H4 (cell line): ENCODE data around the gene MORN5. TPM values are rescaled to one million over a fixed set of nuclear protein-coding genes. Genes with fewer than 3 reads are reported as not detected.

Experiments used
- DNase-seq: peaks from one replicate; pipeline ENCODE4 v3.0.0-alpha.2; 2015; ENCODE audit warnings: low spot score
- total RNA-seq: library from RNA; depleted of rRNA; stranded (reverse); fragments of >200 nt; shearing (Covaris generic); gene quantifications from 2 replicates; pipeline ENCODE4 v1.2.3, GENCODE V29; 2014

Gene MORN5
- total RNA-seq, 1 experiment from 2014 or later = not detected

DNA sequence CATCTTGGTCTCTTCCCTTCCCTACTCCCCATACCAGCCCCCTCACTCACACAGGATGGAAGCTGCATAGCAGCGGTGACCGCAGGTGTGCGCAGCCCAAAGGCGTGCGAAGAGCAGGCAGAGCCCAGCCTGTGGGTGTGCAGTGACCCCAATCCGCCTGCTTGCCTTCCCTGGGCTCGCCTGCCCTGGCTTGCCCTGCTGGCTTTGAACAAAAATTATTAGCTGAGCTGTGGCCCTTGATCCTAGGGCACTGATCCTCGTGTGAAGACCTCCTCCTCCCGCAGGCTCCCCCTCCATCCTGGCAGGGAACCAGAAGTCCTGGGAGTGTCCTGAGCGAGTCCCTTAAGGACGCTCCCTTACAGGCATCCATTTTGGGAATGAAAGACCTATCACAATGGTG lies 31.9 kb downstream of the MORN5 start:
- DNase-seq = no peak

GRCh38 chr9:122192261-122192875 lies 32.7 kb downstream of the MORN5 start:
- no peak for DNase-seq

DNA sequence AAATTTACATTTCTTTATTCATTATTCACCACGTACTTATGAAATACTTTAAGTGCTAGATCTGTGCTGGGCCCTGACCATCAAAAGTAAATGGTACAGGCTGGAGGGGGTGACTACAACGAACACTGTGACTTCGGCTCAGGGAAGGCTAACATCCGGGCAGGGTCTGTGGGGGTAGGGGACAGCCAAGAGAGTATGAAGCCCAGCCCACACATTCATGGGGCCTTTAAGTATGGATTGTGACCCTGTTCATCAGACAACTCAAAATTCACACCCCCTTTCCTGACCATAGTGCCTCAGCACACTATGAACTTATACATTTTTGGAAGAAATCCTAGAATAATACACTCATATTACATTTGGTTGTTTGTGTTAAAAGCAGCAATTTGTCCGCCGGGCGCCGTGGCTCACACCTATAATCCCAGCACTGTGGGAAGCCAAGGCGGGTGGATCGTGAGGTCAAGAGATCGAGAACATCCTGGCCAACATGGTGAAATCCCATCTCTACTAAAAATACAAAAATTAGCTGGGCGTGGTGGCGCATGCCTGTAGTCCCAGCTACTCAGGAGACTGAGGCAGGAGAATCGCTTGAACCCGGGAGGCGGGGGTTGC lies 33.3 kb downstream of the MORN5 start:
- DNase-seq = no peak

DNA sequence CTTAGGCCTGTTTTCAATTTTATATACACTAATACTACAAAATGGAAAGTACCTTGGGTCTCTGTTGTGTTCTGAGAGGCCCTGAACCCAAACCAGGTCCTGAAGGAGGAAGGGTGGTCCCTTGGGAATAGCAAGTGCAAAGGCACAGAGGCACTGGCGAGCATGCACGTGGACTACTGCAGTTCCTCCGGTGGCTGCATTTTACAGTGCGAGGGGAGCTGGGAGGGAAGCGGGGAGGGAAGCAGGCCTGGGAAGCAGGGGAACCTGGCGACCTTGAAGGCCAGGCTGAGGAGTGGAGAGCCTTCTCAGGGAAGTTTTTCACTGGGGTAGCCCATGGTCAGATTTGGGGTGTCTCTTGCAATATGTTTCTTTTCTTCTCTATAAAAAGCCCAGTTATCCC lies 33.9 kb downstream of the MORN5 start:
- DNase-seq = no peak

GRCh38 chr9:122195875-122196274 lies 36.2 kb downstream of the MORN5 start:
- DNase-seq = no peak

- DNase-seq = no peak
Observed at GRCh38 chr9:122197426-122197825, 37.7 kb downstream of the MORN5 start.

DNA sequence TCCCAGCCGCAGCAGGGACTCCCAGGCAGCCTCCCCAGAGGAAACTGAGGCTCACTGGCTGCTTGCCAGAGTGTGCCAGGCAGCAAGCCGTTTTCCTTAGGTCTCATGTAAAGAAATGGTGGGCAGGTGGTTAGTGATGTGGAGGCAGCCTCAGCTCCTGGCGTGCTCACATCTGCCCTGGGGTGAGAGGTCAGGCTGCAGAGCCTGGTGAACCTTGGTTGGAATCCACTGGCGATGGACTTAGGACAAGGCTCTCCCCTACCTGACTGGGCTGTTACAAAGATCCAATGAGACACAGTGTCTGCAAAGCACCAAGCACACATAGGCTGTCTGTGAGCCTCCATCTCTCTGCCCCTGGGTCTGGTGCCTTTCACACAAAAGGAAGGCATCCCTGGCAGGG lies 38.2 kb downstream of the MORN5 start:
- no peak for DNase-seq

DNA sequence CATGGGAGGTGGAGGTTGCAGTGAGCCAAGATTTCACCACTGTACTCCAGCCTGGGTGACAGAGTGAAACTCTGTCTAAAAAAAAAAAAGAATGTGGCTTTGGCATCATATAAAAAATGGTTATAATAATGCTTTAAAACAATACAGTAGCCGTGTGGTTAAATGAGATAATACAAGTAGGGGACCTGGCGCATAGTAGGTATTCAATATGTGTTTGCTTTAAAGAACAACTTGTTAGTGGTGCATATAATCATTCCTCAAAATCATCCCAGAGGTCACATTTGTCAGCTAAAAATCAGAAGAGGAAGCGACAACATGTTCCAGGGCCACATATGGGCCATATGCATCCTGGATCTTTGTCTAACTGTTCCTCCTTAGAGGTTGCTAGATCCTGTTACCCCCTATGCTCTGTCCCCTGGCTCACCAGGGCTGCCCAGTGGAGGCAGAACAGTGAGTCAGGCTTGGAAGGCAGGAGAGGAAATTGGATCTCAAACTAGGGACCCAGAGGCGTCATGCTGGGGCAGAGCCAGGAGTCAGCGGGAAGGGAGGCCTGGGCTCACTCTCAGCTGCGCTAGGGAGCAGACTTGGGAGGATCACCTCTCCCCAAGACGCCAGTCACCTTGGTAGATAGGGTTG lies 41.4 kb downstream of the MORN5 start:
- peak; percentile 30 for DNase-seq

GRCh38 chr9:122201641-122202040 lies 41.9 kb downstream of the MORN5 start:
- no peak for DNase-seq

- no peak for DNase-seq
Observed at GRCh38 chr9:122202111-122202510, 42.4 kb downstream of the MORN5 start.

DNA sequence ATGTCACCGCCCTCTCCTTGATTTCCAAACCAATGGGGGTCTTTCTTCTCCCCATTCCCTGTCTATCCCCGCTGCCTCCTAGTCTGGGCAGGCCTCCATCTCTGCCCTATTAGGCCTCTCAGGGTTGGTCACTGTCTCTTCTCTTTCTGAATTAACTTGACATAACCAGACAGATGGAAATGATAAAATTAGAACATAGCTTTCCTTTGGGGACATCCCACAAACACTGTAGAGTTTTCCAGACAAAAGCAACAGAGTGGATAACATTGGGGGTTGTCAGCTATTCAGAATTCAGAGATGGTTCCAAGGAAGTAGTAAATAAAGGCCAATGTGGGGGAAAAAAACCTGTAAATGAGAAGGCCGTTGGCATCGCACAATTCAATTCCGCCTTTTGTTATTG lies 44.3 kb downstream of the MORN5 start:
- DNase-seq = no peak

- DNase-seq = no peak
Observed at GRCh38 chr9:122204491-122204890, 44.8 kb downstream of the MORN5 start.

DNA sequence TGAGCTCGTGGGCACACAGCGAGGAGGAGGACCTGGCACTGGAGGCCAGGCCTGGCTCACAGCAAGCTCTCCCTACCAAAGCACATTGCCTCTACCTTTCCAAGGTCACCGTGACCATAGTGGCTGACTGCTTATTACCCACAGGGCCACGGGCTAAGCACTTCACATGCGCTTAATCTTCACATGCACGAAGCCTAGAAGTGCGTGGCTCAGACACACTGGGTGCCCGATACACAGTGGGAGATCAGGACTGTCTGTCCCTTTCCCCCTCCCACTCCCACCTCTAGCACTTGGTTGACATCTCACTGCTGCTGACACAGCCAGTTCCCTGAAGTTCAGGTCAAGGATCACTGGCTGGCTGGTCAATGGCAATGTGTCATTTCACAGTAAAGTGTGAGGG lies 45.5 kb downstream of the MORN5 start:
- no peak for DNase-seq

- peak; percentile 33 for DNase-seq
Observed at GRCh38 chr9:122206118-122207046, 46.7 kb downstream of the MORN5 start.

GRCh38 chr9:122207096-122207495 lies 47.4 kb downstream of the MORN5 start:
- no peak for DNase-seq

GRCh38 chr9:122209451-122209850 lies 49.7 kb downstream of the MORN5 start:
- DNase-seq = no peak

DNA sequence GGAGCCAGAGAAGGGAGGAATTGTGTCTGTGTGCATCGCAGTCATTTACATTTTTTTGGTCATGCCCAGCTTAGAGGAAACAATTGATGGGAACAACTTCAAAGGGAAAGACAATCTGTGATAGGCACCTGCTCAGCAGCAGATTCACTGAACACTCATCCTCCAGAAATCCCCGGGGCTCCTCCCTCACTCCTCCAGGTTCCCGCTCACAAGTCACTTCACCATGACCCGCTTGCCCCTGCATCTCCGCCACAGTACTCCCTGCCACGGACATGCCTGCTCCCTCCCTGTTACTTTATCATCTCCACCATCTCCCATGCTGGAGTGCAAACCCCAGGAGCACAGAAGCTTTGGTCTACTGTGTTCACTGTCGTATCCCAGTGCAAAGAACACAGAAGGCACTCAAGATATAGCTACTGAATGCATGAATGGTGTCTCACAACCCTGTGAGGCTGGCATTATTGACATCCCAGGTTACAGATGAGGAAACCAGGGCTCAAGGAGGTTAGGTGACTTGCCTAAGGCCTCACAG lies 52.8 kb downstream of the MORN5 start:
- no peak for DNase-seq

DNA sequence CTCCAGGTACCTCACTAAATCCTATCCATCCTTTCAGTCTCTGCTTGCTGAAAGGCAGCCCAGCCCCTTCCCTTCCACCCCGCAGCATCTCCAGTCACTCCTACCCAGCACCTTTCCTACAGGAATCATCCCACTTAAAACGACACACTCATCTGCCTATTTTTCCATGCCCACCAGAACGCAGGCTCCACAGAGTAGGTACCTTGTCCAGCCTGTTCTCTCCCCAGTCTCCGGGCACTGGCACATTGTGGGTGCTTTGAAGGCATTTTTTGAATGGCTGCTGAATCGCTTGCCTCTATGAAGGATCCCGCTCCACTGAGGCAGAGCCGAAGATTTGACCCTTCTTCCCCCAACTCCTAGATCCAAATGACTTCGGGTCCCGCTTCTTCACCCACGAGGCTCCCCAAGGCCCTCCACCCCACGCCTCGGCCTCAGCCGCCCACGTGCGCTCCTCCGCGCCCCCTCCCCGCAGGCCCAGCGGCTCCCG lies 53.4 kb downstream of the MORN5 start:
- no peak for DNase-seq

DNA sequence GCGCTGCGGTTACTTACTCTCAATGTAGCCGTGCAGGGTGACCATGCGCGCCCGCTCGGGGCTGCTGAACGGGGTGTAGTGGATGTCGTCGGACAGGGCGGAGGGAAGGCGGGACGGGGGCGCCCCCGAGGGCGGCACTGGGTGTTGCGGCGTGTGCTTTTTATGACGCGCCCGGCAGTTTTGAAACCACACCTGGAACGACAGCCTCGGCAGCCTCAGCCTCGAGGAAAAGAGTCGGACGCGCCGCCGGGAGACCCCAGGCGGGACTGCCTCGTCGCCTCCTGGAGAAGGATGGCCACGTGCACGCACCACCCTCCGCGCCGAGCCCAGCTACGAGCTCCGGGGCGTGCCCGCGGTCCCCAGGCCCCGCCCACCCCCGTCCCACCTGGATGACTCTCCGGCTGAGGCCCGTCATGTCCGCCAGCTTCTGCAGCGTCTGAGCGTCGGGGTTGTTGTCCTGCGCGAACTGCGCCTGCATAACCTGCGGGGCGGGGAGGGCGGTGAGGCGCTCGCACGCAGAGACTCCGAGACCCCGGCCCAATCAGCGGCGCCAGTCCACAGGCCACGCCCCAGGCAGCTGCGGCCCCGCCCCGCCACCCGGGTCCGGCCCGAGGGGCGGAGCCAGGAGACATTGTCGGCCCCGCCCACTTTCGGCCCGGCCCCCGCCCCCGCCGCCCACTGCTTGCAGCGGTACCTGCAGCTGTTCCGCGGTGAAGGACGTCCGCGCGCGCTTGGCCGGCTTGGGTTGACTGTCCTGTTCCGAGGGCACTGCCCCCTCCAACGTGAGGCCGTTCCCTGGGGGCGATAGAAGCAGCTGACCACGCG lies 54.1 kb downstream of the MORN5 start:
- peak; percentile 53 for DNase-seq

DNA sequence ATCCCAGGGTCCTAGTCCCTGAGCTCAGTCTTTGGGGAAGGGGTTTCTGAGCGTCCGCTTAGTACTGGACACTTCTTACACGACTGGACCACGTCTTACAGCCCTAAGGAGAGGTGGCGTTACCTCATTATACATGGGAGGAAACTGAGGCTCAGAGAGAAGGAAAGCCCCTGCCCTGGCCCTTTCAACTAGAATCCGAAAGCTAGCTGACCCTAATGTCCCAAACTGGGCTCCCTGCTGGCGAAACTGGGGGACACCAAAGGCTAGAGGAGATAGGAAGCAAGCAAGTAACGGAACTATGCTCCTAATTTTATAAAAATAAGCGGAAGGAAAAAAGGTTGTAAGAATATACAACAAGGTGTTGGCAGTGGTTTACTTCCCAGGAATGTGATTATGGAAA lies 54.8 kb downstream of the MORN5 start:
- DNase-seq = no peak

- DNase-seq = no peak
Observed at GRCh38 chr9:122215663-122216062, 56.0 kb downstream of the MORN5 start.
